Keratinocyte (primary cell): ENCODE data around the gene BSPRY. TPM values are rescaled to one million over a fixed set of nuclear protein-coding genes. Genes with fewer than 3 reads are reported as not detected.

Experiments used
- DNase-seq: peaks from one replicate; pipeline ENCODE4 v3.0.0-alpha.2; 2011; ENCODE audit warnings: low read depth, missing footprints, low spot score
- FAIRE-seq: peaks from 2 replicates; lab custom pipeline; 2011; peaks lifted over from hg19 to GRCh38; lab: Jason Lieb, UNC
- H2AFZ ChIP-seq: 2 replicates; pipeline ENCODE4 v1.6.0; 2012; ENCODE audit warnings: low read length, control low read depth, inconsistent platforms; ENCODE audit not compliant: control insufficient read depth
- H3K27ac ChIP-seq: 2 replicates; pipeline ENCODE4 v1.5.1; 2011; ENCODE audit warnings: low read length; ENCODE audit not compliant: control insufficient read depth, insufficient read depth
- H3K27me3 ChIP-seq: 3 replicates; pipeline ENCODE4 v1.6.0; 2011; ENCODE audit warnings: low read length; ENCODE audit not compliant: control insufficient read depth, insufficient read depth; ENCODE audit errors: extremely low read depth
- H3K36me3 ChIP-seq, 2 experiments: 2 replicates in 1 of 2; 3 replicates in 1 of 2; pipeline ENCODE4 v1.5.1; 2011; ENCODE audit warnings: low read length in 2 of 2, mild to moderate bottlenecking in 1 of 2; ENCODE audit not compliant: control insufficient read depth in 2 of 2, insufficient read depth in 2 of 2; ENCODE audit errors: extremely low read depth in 1 of 2
- H3K4me1 ChIP-seq: 3 replicates; pipeline ENCODE4 v1.5.1; 2011; ENCODE audit warnings: low read length; ENCODE audit not compliant: control insufficient read depth, insufficient read depth; ENCODE audit errors: extremely low read depth
- H3K4me2 ChIP-seq: 3 replicates; pipeline ENCODE4 v1.6.0; 2011; ENCODE audit warnings: low read depth, low read length; ENCODE audit not compliant: control insufficient read depth, insufficient read depth; ENCODE audit errors: extremely low read depth
- H3K4me3 ChIP-seq, 3 experiments: fragments of 200-600 bp in 1 of 3; sonication (generic) in 1 of 3; 2 replicates in 2 of 3; 3 replicates in 1 of 3; pipeline ENCODE4 v1.5.1; 2011 to 2016; ENCODE audit warnings: low read length in 3 of 3, mild to moderate bottlenecking in 3 of 3, control low read depth in 2 of 3, inconsistent platforms in 1 of 3, low read depth in 1 of 3, mixed read lengths in 1 of 3, mixed run types in 1 of 3, moderate library complexity in 1 of 3; ENCODE audit not compliant: control insufficient read depth in 2 of 3, insufficient read depth in 2 of 3; ENCODE audit errors: extremely low read depth in 1 of 3
- H3K79me2 ChIP-seq: 2 replicates; pipeline ENCODE4 v1.6.0; 2012; ENCODE audit warnings: low read length; ENCODE audit not compliant: control insufficient read depth, insufficient read depth
- H3K9ac ChIP-seq: 3 replicates; pipeline ENCODE4 v1.6.0; 2011; ENCODE audit warnings: low read length; ENCODE audit not compliant: control insufficient read depth, insufficient read depth; ENCODE audit errors: extremely low read depth
- H3K9me1 ChIP-seq: 3 replicates; pipeline ENCODE4 v1.6.0; 2011; ENCODE audit warnings: low read length; ENCODE audit not compliant: control insufficient read depth, insufficient read depth; ENCODE audit errors: extremely low read depth
- H3K9me3 ChIP-seq: 2 replicates; pipeline ENCODE4 v1.5.1; 2012; ENCODE audit warnings: low read depth, low read length; ENCODE audit not compliant: control insufficient read depth
- H4K20me1 ChIP-seq: 3 replicates; pipeline ENCODE4 v1.6.0; 2011; ENCODE audit warnings: low read length; ENCODE audit not compliant: control insufficient read depth, insufficient read depth; ENCODE audit errors: extremely low read depth
- CTCF ChIP-seq, 3 experiments: IDR thresholded peaks in 1 of 3; conservative IDR thresholded peaks in 1 of 3; optimal IDR thresholded peaks in 1 of 3; 2 replicates in 2 of 3; 3 replicates in 1 of 3; pipeline versions ENCODE3 to v1.5.1; 2011; ENCODE audit warnings: low read length in 3 of 3, mild to moderate bottlenecking in 3 of 3, moderate library complexity in 2 of 3, control low read depth in 1 of 3, inconsistent platforms in 1 of 3; ENCODE audit not compliant: insufficient read depth in 2 of 3; ENCODE audit errors: extremely low read depth in 1 of 3
- EZH2 ChIP-seq: IDR thresholded peaks from one replicate; pipeline ENCODE4 v1.6.1; 2012; ENCODE audit warnings: inconsistent platforms, mild to moderate bottlenecking, low read length, moderate library complexity
- dilution Hi-C: fragments of 300-500 bp; cut with MboI; formaldehyde crosslinking; loops from one replicate; pipeline ENCODE4 v1.7.0; 2020; ENCODE audit warnings: low sequenced_read_pairs; ENCODE audit not compliant: extremely low pct_ligation_motif_present
- polyA plus RNA-seq, 5 experiments: library from polyadenylated mRNA; depleted of rRNA in 3 of 5; stranded (reverse) in 3 of 5; stranded (forward) in 1 of 5; unstranded in 1 of 5; fragments of >200 nt; gene quantifications; 1 replicate in 1 of 5; 2 replicates in 3 of 5; 3 replicates in 1 of 5; pipeline versions ENCODE4 v1.2.1 to v1.2.3, GENCODE V29; 2011 to 2012; ENCODE audit warnings: missing spikeins in 2 of 5, low read depth in 1 of 5, low replicate concordance in 1 of 5

The BSPRY gene
- polyA plus RNA-seq, 1 donor (not counting 4 experiments of a cell fraction or from before 2014, with no cell fraction given), result 0.41 TPM

- no peaks in the 10 kb centered on the region for H3K79me2 ChIP-seq
- H3K27ac ChIP-seq, result no peak overlapping the region
- no peaks in the 10 kb centered on the region for H4K20me1 ChIP-seq
- dilution Hi-C loops, result no loop called here
- no peaks in the 10 kb centered on the region for H3K9me1 ChIP-seq
- peaks cover 28% of the 10 kb centered on the region for H3K27me3 ChIP-seq
- no peak overlapping the region for H2AFZ ChIP-seq
- H3K9ac ChIP-seq, result no peak overlapping the region
- H3K9me3 ChIP-seq, result no peaks in the 10 kb centered on the region
- TF ChIP-seq EZH2 (no peak), CTCF (optimal IDR thresholded peaks at IDR 0.05 in 1 of 3, IDR thresholded peaks at IDR 0.05 in 1 of 3, conservative IDR thresholded peaks at IDR 0.05 in 1 of 3; ENCODE audit: extremely low read depth in 1 of 3, insufficient read depth in 2 of 3, low read length in 3 of 3) (no peak)
- H3K36me3 ChIP-seq, result no peaks in the 10 kb centered on the region
- no peak overlapping the region for H3K4me3 ChIP-seq
- peaks cover 9% of the 10 kb centered on the region for H3K4me1 ChIP-seq
- no peak overlapping the region for H3K4me2 ChIP-seq
- no peak for DNase-seq
- FAIRE-seq, result no peak
Observed at GRCh38 chr9:113352411-113352810, 3.1 kb downstream of the BSPRY start.

DNA sequence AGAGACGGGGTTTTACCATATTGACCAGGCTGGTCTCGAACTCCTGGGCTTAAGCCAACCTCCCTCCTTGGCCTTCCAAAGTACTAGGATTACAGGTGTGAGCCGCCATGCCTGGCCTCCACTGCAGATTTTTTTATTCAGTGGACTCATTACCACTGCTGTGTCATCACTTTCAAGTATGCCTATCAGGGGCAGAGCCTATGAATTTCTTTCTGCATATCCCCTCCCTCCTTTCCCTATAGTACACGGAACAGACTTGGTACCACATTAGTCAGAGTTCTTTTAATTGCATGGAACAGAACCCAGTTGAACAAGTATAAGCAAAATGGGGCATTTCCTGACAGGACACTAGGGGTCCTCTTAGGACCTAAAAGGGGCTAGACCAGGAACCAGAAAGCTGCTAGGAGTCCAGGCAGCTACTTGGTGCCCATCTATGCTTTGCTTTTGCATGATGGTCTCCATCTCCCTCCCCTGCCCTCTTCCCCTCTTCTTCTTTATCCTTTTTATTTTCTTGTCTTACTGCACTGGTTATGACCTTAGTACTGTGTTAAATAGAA lies 5.8 kb downstream of the BSPRY start:
- Histone ChIP-seq H4K20me1 (no peaks in the 10 kb centered on the region), H3K9me3 (no peaks in the 10 kb centered on the region), H3K27me3 (peaks cover 14% of the 10 kb centered on the region), H3K36me3 (no peaks in the 10 kb centered on the region), H3K4me2 (no peak overlapping the region), H3K4me3 (no peak overlapping the region), H3K9me1 (no peaks in the 10 kb centered on the region), H3K9ac (no peak overlapping the region), H3K27ac (no peak overlapping the region), H3K4me1 (peaks cover 7% of the 10 kb centered on the region), H3K79me2 (no peaks in the 10 kb centered on the region), H2AFZ (no peak overlapping the region)
- DNase-seq (no peak), FAIRE-seq (no peak)
- dilution Hi-C loops, result no loop called here
- TF ChIP-seq CTCF (optimal IDR thresholded peaks at IDR 0.05 in 1 of 3, IDR thresholded peaks at IDR 0.05 in 1 of 3, conservative IDR thresholded peaks at IDR 0.05 in 1 of 3; ENCODE audit: extremely low read depth in 1 of 3, insufficient read depth in 2 of 3, low read length in 3 of 3) (peak in 1 of 3 experiments; percentile 7), EZH2 (no peak)
